Nephron (organoid): ENCODE results near the gene ZNF830.
A peak's percentile ranks its signal among the peaks of the same experiment; 100 is the strongest.

Source experiments
- H3K27ac Mint-ChIP-seq, 3 experiments: 2 replicates each; pipeline ENCODE4 v1.8.0; 2020; ENCODE audit warnings: mixed read lengths in 3 of 3, mild to moderate bottlenecking in 2 of 3, moderate library complexity in 1 of 3
- H3K27me3 Mint-ChIP-seq: 2 replicates; pipeline ENCODE4 v1.8.0; 2021; ENCODE audit warnings: low read depth, mild to moderate bottlenecking, moderate library complexity, mixed read lengths
- H3K36me3 Mint-ChIP-seq: 2 replicates; pipeline ENCODE4 v1.8.0; 2020; ENCODE audit warnings: low read depth, mixed read lengths
- H3K4me1 Mint-ChIP-seq: 2 replicates; pipeline ENCODE4 v1.8.0; 2020; ENCODE audit warnings: mixed read lengths
- H3K4me3 Mint-ChIP-seq, 3 experiments: 2 replicates each; pipeline ENCODE4 v1.8.0; 2020; ENCODE audit warnings: mild to moderate bottlenecking in 3 of 3, mixed read lengths in 3 of 3, moderate library complexity in 2 of 3
- H3K9me3 Mint-ChIP-seq: 2 replicates; pipeline ENCODE4 v1.8.0; 2020; ENCODE audit warnings: mixed read lengths
- CTCF ChIP-seq, 3 experiments: fragments of 200-600 bp; sonication (generic); IDR thresholded peaks; one replicate each; pipeline ENCODE4 v1.5.0; 2021; ENCODE audit warnings: antibody characterized with exemption in 3 of 3; ENCODE audit not compliant: unreplicated experiment in 3 of 3

ZNF830 gene

GRCh38 chr17:34979650-34980352 is 18.5 kb downstream of the ZNF830 start:
- Mint-ChIP-seq H3K9me3 (no peaks in the 10 kb centered on the region), H3K36me3 (peaks cover 10% of the 10 kb centered on the region), H3K4me1 (peaks cover 40% of the 10 kb centered on the region), H3K27me3 (no peaks in the 10 kb centered on the region), H3K27ac (peak overlapping the region; percentile 94 to 98 (median 98)), H3K4me3 (peak overlapping the region; percentile 91 to 97 (median 91))
- TF ChIP-seq CTCF (IDR thresholded peaks at IDR 0.05; ENCODE audit: unreplicated experiment in 3 of 3) = no peak

- Mint-ChIP-seq H3K4me3 (peak within 1 kb of the TSS; percentile 91 to 97 (median 96)), H3K36me3 (peaks cover 14% of the 10 kb centered on the region), H3K9me3 (no peaks in the 10 kb centered on the region), H3K27me3 (no peaks in the 10 kb centered on the region), H3K27ac (peak within 1 kb of the TSS; percentile 98 to 99 (median 99)), H3K4me1 (peaks cover 40% of the 10 kb centered on the region)
- no peak for TF ChIP-seq CTCF (IDR thresholded peaks at IDR 0.05; ENCODE audit: unreplicated experiment in 3 of 3)
Observed at GRCh38 chr17:34980353-34980680, 19.0 kb downstream of the ZNF830 start, which contains the start of gene LIG3. TSS of gene LIG3 (plus strand) at chr17:34980512. CDS start at chr17:34983006, 2,494 bp downstream.

- Mint-ChIP-seq H3K27ac (peak overlapping the region; percentile 98 to 99 (median 99)), H3K36me3 (peaks cover 20% of the 10 kb centered on the region), H3K4me3 (peak overlapping the region; percentile 91 to 97 (median 96)), H3K27me3 (no peaks in the 10 kb centered on the region), H3K9me3 (no peaks in the 10 kb centered on the region), H3K4me1 (peaks cover 40% of the 10 kb centered on the region)
- peak; percentile 35 to 53 (median 39) for TF ChIP-seq CTCF (IDR thresholded peaks at IDR 0.05; ENCODE audit: unreplicated experiment in 3 of 3)
Observed at GRCh38 chr17:34980681-34981537, 19.6 kb downstream of the ZNF830 start.

GRCh38 chr17:34981538-34982241 is 20.4 kb downstream of the ZNF830 start:
- Mint-ChIP-seq H3K4me1 (peaks cover 40% of the 10 kb centered on the region), H3K36me3 (peaks cover 28% of the 10 kb centered on the region), H3K27me3 (no peaks in the 10 kb centered on the region), H3K9me3 (no peaks in the 10 kb centered on the region), H3K4me3 (peak overlapping the region; percentile 89 to 96 (median 91)), H3K27ac (peak overlapping the region; percentile 98 to 99 (median 99))
- no peak for TF ChIP-seq CTCF (IDR thresholded peaks at IDR 0.05; ENCODE audit: unreplicated experiment in 3 of 3)

- no peaks in the 10 kb centered on the region for H3K27me3 Mint-ChIP-seq
- TF ChIP-seq CTCF (IDR thresholded peaks at IDR 0.05; ENCODE audit: unreplicated experiment in 3 of 3) = no peak
- H3K4me3 Mint-ChIP-seq = no peak overlapping the region
- H3K4me1 Mint-ChIP-seq = peaks cover 17% of the 10 kb centered on the region
- H3K9me3 Mint-ChIP-seq = no peaks in the 10 kb centered on the region
- H3K36me3 Mint-ChIP-seq = peaks cover 74% of the 10 kb centered on the region
- H3K27ac Mint-ChIP-seq = no peak overlapping the region
Observed at GRCh38 chr17:34987232-34987631, 25.9 kb downstream of the ZNF830 start.
